ENCODE results near the gene STARD3.

STARD3 gene

GRCh38 chr17:39659279-39660010 lies 22.5 kb downstream of the STARD3 start:
- no peaks in the 10 kb centered on the region for H3K9me3 ChIP-seq (ENCODE audit: control insufficient read depth, low read length)
- peak overlapping the region; percentile 29 for H3K27ac ChIP-seq
- H2AFZ ChIP-seq = no peak overlapping the region
- no peak overlapping the region for H3K4me3 ChIP-seq (ENCODE audit: low read depth, low read length)
- no peaks in the 10 kb centered on the region for H3K27me3 ChIP-seq (ENCODE audit: control insufficient read depth, insufficient read depth, low read length)
- H3K4me2 ChIP-seq (ENCODE audit: low read length) = no peak overlapping the region
- H3K4me1 ChIP-seq = peaks cover 21% of the 10 kb centered on the region
- H3K79me2 ChIP-seq = no peaks in the 10 kb centered on the region
- no peaks in the 10 kb centered on the region for H3K36me3 ChIP-seq (ENCODE audit: control insufficient read depth, insufficient read depth, low read length)
- TF ChIP-seq CTCF (IDR thresholded peaks at IDR 0.05) = no peak
- no peak overlapping the region for H3K9ac ChIP-seq

- Histone ChIP-seq H3K9me3 (ENCODE audit: control insufficient read depth, low read length) (no peaks in the 10 kb centered on the region), H3K27me3 (ENCODE audit: control insufficient read depth, insufficient read depth, low read length) (no peaks in the 10 kb centered on the region), H3K4me1 (peaks cover 26% of the 10 kb centered on the region), H2AFZ (no peak overlapping the region), H3K4me3 (ENCODE audit: low read depth, low read length) (no peak overlapping the region), H3K36me3 (ENCODE audit: control insufficient read depth, insufficient read depth, low read length) (no peaks in the 10 kb centered on the region), H3K4me2 (ENCODE audit: low read length) (no peak overlapping the region), H3K79me2 (no peaks in the 10 kb centered on the region), H3K9ac (no peak overlapping the region), H3K27ac (peak overlapping the region; percentile 29)
- no peak for TF ChIP-seq CTCF (IDR thresholded peaks at IDR 0.05)
Observed at GRCh38 chr17:39660011-39660360, 23.0 kb downstream of the STARD3 start.

- Histone ChIP-seq H3K27me3 (ENCODE audit: control insufficient read depth, insufficient read depth, low read length) (no peaks in the 10 kb centered on the region), H3K27ac (peak overlapping the region; percentile 29), H3K9ac (no peak overlapping the region), H3K9me3 (ENCODE audit: control insufficient read depth, low read length) (no peaks in the 10 kb centered on the region), H3K4me1 (peaks cover 33% of the 10 kb centered on the region), H2AFZ (no peak overlapping the region), H3K4me2 (ENCODE audit: low read length) (no peak overlapping the region), H3K4me3 (ENCODE audit: low read depth, low read length) (no peak overlapping the region), H3K36me3 (ENCODE audit: control insufficient read depth, insufficient read depth, low read length) (no peaks in the 10 kb centered on the region), H3K79me2 (no peaks in the 10 kb centered on the region)
- TF ChIP-seq CTCF (IDR thresholded peaks at IDR 0.05) = no peak
Observed at GRCh38 chr17:39660397-39661385, 23.7 kb downstream of the STARD3 start.

- no peak overlapping the region for H3K9ac ChIP-seq
- peaks cover 46% of the 10 kb centered on the region for H3K4me1 ChIP-seq
- no peak overlapping the region for H3K27ac ChIP-seq
Observed at GRCh38 chr17:39661744-39662541, 25.0 kb downstream of the STARD3 start.

More at GRCh38 chr17:39661744-39662541, 25.0 kb downstream of the STARD3 start:
- Histone ChIP-seq H3K4me2 (ENCODE audit: low read length) (no peak overlapping the region), H3K79me2 (no peaks in the 10 kb centered on the region), H2AFZ (no peak overlapping the region), H3K36me3 (ENCODE audit: control insufficient read depth, insufficient read depth, low read length) (no peaks in the 10 kb centered on the region), H3K4me3 (ENCODE audit: low read depth, low read length) (no peak overlapping the region), H3K9me3 (ENCODE audit: control insufficient read depth, low read length) (no peaks in the 10 kb centered on the region), H3K27me3 (ENCODE audit: control insufficient read depth, insufficient read depth, low read length) (no peaks in the 10 kb centered on the region)
- TF ChIP-seq CTCF (IDR thresholded peaks at IDR 0.05) = no peak
